ENCODE data around the gene PODNL1.
"Not testable (repeated sequence)": the region's sequence is repeated elsewhere in the genome, so short reads cannot be mapped to it uniquely, and the experiment has no call there.

PODNL1 gene

DNA sequence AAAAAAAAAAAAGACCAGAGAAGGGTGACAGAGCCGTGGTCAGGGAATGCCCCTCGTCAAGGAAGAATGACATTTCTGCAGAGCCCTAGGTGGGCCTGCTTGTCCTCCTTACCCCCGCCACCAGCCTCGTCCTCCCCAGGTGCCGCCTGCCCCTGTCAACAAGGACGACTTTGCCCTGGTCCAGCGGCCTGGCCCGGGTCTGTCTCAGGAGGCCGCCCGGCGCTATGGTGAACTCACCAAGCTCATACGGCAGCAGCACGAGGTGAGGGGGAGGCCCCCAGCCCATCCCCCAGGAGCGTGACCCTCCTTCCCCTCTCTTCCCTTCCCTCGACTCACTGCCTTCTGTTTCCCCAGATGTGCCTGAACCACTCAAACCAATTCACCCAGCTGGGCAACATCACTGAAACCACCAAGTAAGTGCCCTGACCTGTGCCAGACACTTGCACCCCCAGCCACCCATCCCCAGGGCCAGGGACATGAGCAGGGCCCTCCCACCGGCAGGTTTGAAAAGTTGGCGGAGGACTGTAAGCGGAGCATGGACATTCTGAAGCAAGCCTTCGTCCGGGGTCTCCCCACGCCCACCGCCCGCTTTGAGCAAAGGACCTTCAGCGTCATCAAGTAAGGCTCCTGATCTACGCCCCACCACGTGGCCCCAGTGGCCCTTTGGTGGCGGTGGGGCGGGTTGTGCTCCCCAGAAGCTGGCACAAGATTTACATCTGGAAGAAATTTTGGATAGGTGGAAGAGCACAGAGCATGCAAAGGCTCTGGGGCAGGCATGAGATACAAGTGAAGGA, 14.8 kb downstream of the PODNL1 start:
- DNase-seq (ENCODE audit: low read depth), result no peak

DNA sequence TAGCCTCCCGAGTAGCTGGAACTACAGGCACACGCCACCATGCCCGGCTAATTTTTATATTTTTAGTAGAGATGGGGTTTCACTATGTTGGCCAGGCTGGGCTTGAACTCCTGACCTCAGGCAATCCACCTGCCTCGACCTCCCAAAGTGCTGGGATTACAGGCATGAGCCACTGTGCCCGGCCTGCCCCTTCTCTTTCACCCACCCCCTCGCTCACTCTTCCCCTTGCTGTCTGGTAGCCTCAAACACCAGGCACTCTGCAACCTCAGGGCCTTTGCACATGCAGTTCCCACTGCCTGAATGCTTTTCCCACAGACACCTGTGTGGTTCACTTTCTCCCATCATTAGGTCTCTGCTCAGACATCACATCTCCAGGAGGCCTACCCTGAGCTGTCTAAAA, 16.1 kb downstream of the PODNL1 start:
- not testable (repeated sequence) for DNase-seq (ENCODE audit: low read depth)

DNA sequence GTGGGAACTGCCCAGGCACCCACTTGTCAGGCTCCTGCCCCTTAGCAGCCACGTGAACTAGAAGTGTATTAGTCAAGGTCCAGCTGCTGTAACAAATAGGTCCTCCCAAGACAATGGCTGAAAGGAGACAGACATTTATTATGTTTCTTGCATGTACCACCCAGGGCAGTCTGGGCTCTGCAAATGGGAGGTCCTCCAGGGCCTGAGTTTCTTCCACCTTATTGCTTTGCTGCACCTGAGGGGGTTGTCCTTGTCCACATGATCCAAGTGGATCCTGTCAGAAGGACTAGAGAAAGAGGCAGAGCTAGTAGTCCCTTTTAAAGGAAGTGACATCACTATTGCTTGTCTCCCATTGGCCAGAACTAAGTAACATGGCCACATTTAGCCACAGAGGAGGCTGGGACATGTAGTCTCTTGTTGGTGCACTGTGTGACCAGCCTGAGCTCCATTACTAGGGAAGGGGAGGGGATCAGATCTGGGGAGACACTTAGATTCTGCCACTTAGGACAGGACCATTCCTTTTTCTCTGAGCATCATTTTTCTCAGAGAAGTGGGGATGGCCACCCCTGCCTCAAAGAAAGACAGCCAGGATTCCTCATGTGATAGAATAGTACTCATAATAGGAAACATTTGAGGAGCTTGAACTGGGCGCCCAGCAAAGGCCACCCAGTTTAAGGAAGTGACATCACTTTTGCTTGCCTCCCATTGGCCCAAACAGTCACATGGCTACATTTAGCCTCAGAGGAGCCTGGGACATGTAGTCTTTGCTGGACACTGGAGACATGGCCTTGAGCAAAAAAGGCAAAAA, 17.1 kb downstream of the PODNL1 start:
- DNase-seq (ENCODE audit: low read depth), result no peak

DNA sequence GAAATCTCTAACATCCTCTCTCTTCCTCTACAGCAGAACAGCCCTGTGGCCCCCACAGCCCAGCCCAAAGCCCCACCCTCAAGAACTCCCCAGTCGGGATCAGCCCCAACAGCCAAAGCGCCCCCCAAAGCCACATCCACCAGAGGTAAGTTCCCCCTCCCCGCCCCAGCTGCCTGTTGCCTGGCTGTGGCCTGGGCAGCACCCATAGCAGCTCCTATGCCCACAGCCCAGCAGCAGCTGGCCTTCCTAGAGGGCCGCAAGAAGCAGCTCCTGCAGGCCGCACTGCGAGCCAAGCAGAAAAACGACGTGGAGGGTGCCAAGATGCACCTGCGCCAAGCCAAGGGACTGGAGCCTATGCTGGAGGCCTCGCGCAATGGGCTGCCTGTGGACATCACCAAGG, 17.7 kb downstream of the PODNL1 start:
- DNase-seq (ENCODE audit: low read depth), result no peak

DNA sequence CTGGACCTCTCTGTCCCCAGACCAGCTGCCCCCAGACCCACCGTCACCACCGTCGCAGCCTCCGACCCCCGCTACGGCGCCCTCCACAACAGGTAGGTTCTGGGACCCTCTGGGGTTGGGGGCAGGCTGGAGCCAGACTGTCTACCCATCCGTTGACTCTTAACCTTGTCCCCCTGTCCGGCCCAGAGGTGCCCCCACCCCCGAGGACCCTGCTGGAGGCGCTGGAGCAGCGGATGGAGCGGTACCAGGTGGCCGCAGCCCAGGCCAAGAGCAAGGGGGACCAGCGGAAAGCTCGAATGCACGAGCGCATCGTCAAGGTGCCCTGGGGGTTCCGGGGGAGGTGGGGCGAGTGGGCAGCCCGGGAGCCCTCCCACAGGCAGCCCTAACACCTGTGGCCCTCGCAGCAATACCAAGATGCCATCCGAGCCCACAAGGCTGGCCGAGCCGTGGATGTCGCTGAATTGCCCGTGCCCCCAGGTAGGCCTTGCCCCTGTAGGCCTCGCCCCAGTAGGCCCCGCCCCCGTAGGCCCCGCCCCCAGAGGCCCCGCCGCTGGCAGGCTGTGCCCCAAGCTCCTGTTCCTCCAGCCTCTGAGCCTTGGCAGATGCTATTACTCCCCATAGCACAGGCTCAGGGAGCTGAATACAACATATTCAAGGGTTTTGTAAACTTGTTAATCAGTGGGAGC, 19.3 kb downstream of the PODNL1 start:
- no peak for DNase-seq (ENCODE audit: low read depth)

DNA sequence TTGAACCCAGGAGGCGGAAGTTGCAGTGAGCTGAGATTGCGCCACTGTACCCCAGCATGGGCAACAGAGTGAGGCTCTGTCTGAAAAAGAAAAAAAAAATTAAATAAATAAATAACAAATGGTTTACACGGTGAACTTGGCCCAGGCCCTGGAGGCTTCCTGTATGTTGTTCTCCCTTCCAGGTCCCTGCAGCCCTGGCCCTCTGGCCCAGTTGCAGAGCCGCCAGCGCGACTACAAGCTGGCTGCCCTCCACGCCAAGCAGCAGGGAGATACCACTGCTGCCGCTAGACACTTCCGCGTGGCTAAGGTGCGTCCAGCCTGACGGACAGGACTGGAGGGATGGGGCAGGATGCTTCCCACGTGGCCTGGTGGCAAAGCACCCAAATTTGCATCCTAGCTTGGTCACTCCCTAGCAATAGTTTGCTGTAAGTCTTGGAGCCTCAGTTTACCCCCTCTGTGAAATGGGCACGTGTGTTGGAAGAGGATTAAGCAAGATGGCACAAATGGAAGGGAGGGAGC, 20.3 kb downstream of the PODNL1 start:
- DNase-seq (ENCODE audit: low read depth), result no peak

DNA sequence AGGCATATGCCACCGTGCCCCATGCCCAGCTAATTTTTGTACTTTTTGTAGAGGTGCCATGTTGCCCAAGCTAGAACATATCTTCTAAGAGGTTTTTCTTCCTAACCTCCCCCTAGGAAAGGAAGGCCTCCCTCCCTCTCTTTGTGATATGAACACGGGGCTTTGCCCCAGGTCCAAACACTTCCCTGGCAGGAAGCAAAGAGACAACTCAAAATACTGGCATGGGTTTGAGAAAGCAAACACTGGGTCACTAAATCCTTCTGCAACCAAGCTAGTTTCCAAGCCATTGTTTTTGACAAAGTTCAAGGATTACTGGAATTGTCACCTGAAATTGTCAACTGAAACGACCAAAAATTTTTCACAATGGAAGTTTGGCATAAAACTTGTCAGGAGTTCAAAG, 23.4 kb downstream of the PODNL1 start:
- DNase-seq (ENCODE audit: low read depth), result no peak

DNA sequence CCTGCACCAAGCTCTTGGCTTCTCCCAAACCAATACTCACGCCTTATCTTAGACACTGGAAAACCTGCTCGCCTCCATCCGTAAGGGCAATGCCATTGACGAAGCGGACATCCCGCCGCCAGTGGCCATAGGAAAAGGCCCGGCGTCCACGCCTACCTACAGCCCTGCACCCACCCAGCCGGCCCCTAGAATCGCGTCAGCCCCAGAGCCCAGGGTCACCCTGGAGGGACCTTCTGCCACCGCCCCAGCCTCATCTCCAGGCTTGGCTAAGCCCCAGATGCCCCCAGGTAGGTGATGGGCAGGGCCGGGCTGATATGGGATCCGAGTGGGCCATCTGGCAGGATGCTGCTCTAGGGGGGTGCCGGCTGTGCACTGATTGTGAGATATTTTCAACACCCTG, 24.9 kb downstream of the PODNL1 start:
- no peak for DNase-seq (ENCODE audit: low read depth)

DNA sequence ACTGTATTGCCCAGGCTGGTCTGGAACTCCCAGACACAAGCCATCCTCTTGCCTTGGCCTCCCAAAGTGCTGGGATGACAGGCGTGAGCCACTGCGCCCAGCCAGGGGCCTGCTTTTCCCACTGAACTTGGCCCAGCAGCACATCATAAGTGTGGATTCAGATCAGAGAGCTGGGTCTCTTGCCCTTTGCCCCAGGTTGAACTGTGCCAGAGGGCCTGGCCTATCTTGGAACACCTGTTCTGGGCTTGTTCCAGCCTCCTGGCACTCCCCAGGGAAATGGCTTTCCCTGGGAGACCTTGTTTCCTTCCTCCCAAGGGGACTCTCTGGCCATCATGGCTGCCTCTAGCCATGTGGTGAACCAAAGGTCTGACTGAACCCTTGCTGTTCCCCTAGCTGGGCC, 28.8 kb downstream of the PODNL1 start:
- DNase-seq (ENCODE audit: low read depth), result no peak

DNA sequence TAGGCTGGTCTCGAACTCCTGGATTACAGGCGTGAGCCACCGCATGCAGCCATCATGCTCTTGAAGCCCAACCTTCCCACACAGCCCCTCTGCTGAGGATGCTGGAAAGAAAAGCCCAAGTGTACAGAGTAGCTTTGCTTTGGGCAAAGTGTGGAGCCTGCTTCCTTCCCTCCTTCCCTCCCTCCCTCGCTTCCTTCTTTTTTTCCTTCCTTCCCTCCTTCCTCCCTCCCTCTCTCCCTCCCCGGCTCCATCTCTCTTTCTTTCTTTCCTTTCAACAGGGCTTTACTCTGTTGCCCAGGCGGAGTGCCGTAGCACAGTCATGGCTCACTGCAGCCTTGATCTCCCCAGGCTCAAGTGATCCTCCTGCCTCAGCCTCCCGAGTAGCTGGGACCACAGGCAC, 29.5 kb downstream of the PODNL1 start:
- DNase-seq (ENCODE audit: low read depth), result no peak

DNA sequence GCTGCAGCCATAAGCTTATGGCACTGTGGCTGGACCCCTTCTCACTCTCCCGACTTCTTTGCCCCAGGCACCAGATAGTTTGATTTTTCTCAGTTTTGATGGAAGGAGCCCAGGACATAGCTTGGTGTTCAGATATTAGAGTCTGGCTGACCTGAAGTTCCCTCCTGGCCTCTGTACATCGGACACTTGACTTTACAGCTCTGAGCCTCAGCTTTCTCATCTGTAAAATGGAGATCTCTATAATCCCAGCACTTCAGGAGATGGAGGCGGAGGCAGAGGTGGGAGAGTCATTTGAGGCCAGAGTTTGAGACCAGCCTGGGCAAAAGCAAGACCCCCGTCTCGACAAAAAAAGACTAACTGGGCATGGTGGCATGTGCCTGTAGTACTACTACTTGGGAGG, 31.3 kb downstream of the PODNL1 start:
- no peak for DNase-seq (ENCODE audit: low read depth)

DNA sequence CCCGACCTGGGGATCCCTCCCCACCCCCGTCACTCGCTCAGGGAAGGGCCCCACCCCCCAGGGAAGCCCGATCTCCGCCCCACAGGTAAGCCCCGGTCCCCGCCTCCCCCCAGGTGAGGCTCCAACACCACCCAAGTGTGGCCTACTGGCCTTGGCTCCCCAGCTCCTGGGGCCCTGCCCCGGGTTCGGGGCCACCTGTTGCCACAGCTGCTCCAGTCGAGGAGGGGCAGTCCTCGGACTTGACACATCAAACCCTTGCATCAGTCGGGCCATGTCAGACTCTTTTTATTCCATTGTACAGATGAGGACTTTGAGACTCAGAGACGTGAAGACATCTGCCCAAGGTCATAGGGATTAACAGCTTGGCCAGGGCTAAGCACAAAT, 31.7 kb downstream of the PODNL1 start:
- no peak for DNase-seq (ENCODE audit: low read depth)

DNA sequence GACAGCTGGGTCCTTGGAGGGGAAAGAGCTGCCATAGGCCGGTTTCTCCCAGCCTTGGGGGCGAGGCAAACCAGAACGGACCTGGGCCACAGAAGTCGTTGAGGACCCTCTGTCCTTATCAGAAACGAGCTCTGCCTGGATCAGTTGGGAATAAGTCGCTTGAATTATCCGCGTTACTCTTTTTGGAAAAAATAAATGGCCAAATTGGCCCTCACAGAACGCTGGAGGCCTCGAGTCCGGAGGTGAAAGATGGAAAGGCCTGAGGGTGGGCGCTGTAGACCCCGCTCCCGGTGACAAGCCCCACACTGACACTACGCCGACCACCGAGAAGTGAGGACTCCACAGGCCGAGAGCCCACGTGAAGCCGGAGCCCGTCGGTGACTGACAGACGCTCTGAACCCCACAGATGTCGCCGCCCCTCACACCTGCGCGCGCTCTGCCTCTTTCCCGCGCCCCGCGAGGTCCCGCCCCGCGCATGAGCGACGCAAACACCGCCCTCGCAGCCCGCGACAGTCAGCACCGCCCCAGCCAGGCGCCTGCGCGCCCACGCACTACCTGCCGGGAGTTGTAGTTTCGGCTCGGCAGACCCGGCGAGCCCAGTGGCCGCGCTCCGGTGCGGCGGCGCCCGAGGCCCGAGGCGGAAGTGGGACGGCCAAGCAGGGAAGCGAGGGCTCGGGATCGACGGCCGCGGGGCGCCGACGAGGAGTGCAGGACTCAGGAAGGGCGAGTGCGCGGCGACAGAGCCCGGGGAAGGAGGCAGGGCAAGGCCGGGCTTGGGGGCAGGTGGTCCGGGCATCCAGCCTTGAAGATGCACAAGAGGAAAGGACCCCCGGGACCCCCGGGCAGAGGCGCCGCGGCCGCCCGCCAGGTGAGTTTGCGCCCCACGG, 32.3 kb downstream of the PODNL1 start, which contains the start of the genes BRME1 and CC2D1A:
TSS of gene BRME1 (minus strand) at position 484 of the 887 bp plus-strand sequence. CDS start 1,225 bp downstream, outside the sequence.
TSS of gene CC2D1A (plus strand) at position 568 of the 887 bp plus-strand sequence. CDS start at position 809, 241 bp downstream.
- peak; percentile 91 for DNase-seq (ENCODE audit: low read depth)

DNA sequence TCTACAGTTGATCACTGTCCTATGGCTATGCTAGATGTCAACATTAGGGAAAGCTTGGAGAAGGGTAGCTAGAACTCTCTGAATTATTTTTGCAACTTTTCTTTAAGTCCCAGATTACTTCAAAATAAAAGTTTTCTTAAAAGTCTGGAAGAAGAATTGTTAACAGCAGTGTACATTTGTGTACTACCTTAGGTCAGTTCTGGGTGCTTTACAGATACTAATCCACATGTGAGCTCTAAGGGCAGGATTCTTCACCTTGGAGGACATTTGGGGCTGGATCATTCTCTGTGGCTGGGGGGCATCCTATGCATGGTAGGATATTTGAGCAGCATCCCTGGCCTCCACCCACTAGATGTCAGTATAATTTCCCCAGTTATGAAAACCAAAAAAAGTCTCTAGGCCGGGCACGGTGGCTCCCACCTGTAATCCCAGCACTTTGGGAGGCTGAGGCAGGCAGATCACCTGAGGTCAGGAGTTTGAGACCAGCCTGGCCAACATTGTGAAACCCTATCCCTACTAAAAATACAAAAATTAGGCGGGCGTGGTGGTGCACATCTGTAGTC, 35.1 kb downstream of the PODNL1 start:
- DNase-seq (ENCODE audit: low read depth), result no peak

DNA sequence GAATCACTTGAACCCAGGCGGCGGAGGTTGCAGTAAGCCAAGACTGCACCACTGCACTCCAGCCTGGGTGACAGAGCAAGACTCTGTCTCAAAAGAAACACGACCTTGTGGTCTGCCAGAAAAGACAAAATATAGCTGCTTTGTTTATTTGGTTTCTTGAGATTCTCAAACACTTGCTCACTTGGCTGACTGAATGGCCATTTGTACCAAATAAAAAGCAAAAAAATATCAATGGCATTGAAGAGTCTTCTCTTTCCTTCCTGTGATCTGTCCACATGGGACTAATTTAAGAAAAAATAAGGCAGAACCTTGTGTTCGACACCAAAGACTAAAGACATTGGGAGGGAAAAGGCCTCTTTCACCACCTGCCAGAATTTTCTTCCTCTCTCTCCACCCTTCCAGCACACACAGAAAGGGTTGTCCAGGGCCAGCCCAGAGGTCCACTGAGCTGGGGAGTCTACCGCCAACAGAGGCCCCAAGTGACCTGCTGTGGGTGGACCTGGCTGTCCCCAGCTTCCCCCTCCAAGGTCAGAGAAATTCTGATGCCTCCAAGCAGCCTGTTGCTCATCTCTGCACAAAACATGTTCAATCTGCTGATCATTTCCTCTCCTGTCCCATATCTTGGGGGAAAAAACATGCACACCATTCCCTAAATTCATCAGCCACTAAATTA, 38.2 kb downstream of the PODNL1 start:
- DNase-seq (ENCODE audit: low read depth), result no peak

DNA sequence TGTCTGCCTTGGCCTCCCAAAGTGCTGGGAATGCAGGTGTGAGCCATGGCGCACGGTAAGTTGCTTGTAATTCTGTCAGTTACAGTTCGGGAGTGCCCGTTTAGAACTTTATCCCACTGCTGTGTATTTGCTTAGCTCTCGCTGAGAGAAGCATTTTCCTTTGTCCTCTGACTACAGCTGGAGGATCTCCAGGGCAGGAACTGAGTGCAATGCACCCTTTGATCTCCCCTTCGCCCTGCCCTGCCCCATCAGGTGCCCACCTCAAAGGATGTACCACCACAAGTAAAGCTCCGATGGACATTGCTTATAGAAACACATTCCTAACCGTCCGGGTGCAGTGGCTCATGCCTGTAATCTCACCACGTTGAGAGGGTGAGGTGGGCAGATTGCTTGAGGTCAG, 38.8 kb downstream of the PODNL1 start:
- DNase-seq (ENCODE audit: low read depth), result no peak

DNA sequence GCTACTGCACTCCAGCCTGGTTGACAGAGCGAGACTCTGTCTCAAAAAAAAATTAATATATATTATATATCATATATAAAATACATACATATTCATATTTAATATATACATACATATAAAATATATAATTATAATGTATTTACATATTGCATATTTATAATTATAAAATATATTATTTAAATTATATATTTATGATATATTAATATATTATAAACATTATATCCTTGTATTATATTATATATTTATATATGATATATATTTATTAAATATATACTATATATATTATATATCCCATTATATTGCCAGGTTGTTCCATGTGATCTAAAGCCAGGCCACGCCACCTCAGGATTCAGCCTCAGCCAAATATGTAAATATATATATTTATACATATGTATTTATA, 42.0 kb downstream of the PODNL1 start:
- no peak for DNase-seq (ENCODE audit: low read depth)

DNA sequence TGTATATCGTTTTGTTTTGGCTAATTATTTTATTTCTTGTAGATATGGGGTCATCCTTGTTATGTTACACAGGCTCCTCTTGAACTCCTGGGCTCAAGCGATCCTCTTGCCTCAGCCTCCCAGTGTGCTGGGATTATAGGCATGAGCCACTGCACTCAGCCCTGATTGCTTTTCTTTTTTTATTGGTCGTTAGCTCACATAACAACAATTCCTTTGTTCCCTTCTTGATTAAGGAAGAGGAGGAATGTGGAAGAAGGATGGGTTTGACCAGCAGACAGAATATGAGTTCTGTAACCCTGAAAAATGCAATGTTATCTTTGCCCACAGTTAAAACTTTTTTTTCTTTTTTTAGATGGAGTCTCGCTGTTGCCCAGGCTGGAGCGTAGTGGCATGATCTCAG, 43.7 kb downstream of the PODNL1 start:
- no peak for DNase-seq (ENCODE audit: low read depth)

DNA sequence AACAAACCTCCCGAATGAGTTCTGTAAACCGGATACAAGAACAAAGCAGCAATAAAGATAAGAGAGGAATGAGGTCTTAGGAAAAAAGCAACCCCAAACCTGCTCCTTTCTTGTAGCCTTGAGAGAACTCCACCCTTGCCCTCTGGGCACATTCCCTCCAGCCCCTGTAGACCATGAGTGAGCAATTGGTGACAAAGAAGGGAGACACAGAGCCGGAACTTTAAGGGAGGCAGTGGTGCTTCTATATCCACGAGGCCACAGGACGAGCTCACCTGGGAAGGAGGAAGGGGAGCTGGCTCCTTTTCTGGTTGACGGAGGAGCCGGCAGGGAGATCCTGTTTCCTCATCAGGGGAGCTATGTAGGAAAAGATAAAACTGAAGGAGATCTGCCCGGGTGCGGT, 45.3 kb downstream of the PODNL1 start:
- no peak for DNase-seq (ENCODE audit: low read depth)

DNA sequence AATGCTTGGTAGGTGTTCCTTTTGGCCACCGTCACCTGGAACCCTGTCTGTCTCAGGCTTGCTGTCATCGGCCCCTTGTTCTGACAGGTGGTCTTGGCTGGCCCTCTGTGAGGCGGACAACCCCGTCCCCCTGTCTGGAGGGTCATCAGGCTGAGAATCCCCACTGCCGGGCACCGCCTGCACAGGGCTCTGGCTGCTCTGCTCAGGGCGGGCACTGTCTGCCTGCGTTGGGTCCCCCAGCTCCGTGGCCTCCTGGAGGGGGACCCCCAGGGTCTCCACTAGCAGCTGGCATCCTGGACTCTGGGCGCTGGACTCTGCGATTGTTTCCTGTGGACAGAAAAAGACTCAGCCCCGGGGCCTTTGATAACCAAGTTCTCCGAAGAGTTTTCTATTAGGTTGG, 48.1 kb downstream of the PODNL1 start:
- no peak for DNase-seq (ENCODE audit: low read depth)

DNA sequence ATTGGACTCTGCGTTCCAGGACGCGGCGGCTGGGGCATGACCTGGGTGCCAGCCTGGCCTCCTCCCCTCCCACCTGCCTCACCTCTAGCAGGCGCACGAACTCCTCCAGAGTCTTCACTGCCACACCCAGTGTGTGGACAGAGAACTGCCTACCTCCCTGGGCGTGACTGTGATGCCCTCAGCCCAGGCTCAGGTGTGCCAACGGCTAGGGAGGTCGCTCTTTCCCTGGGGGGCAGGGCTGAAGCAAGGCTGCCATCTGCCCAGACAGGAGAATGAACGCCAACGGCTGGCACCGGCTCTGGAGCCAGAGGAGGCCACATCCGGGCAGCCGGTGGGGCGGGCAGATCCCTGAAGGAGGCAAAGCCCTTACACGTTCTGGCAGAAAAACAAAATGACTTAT, 49.9 kb downstream of the PODNL1 start:
- no peak for DNase-seq (ENCODE audit: low read depth)
